Muscle layer of duodenum (tissue), 2 donors: ENCODE results near the gene NID2.

ENCODE experiments used
- H3K27ac ChIP-seq: one replicate; pipeline ENCODE4 v1.7.0; 2013; ENCODE audit warnings: mild to moderate bottlenecking, low read length
- H3K27me3 ChIP-seq: one replicate; pipeline ENCODE4 v1.7.0; 2013; ENCODE audit warnings: low read depth, mild to moderate bottlenecking, control low read depth, low read length
- H3K36me3 ChIP-seq, 2 donors: one replicate each; pipeline ENCODE4 v1.7.0; 2013; ENCODE audit warnings: low read length in 2 of 2, control low read depth in 1 of 2, mild to moderate bottlenecking in 1 of 2; ENCODE audit not compliant: insufficient read depth in 2 of 2, control insufficient read depth in 1 of 2
- H3K4me1 ChIP-seq, 2 donors: one replicate each; pipeline ENCODE4 v1.7.0; 2013; ENCODE audit warnings: low read length in 2 of 2, mild to moderate bottlenecking in 2 of 2, control low read depth in 1 of 2, moderate library complexity in 1 of 2; ENCODE audit not compliant: insufficient read depth in 2 of 2, control insufficient read depth in 1 of 2
- H3K4me3 ChIP-seq, 2 donors: one replicate each; pipeline ENCODE4 v1.7.0; 2013; ENCODE audit warnings: low read length in 2 of 2, low read depth in 1 of 2, mild to moderate bottlenecking in 1 of 2
- H3K9me3 ChIP-seq, 2 donors: one replicate each; pipeline ENCODE4 v1.7.0; 2013; ENCODE audit warnings: low read length in 2 of 2, control low read depth in 1 of 2, mild to moderate bottlenecking in 1 of 2; ENCODE audit not compliant: control insufficient read depth in 1 of 2
- donor health status: healthy.

Gene NID2

DNA sequence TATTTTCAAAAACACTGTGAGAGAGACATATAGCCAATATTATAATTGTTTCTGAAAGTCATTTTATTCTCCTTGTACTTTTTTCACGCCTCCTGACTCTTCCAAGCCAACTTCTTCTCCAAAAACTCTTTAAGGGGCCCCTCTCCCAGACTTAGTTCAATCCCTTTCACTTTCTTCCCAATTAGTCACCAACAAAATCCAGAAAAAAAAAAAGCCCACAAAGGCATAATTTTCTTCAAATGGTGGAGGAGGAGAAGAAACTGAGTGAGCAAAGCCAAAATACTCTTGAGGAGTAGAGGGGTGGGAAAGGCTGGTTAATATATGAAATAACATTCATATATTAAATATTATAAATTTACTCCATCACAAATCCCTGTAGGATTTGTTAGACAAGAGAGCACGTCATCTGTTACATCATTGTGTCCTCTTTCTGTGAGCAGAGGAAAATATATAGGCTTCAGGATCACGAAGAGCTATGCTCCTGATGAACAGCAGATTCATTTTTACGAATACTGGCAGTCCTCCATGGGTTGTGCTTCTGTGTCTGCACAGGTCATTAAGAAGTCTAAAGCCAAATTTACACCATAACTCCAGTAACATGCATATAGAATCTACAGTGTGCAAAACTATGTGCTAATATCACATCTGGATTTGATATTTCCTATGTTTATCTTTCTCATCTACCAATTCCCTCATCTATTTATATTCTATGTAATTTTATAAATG, 25.9 kb upstream of the NID2 start:
- Histone ChIP-seq H3K9me3 (no peaks in the 10 kb centered on the region), H3K27me3 (no peaks in the 10 kb centered on the region), H3K4me3 (no peak overlapping the region), H3K27ac (no peak overlapping the region), H3K4me1 (no peaks in the 10 kb centered on the region), H3K36me3 (no peaks in the 10 kb centered on the region)

DNA sequence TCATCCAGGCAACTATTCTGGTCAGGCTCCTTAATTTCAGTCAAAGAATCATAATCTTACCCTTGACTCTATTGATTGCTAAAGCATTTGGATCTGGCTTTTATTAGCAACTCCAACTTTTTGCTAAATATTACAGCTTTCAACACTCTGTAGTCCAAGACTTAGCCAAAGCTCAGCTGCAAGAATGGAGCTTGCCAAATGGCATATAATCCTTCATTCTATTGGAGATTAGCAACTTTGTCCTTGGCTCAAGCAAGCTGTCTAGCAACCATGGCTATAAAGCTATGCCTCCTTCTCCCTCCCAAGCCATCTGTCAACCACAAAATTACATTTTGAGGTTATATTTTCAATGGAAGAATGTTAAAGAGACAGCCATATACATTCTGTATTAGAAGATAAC, 23.1 kb upstream of the NID2 start:
- Histone ChIP-seq H3K27ac (no peak overlapping the region), H3K4me1 (no peaks in the 10 kb centered on the region), H3K4me3 (no peak overlapping the region), H3K36me3 (no peaks in the 10 kb centered on the region), H3K27me3 (no peaks in the 10 kb centered on the region), H3K9me3 (no peaks in the 10 kb centered on the region)

GRCh38 chr14:52090936-52091335, 22.1 kb upstream of the NID2 start:
- Histone ChIP-seq H3K4me1 (no peaks in the 10 kb centered on the region), H3K9me3 (no peaks in the 10 kb centered on the region), H3K27ac (no peak overlapping the region), H3K36me3 (no peaks in the 10 kb centered on the region), H3K4me3 (no peak overlapping the region), H3K27me3 (no peaks in the 10 kb centered on the region)

- no peaks in the 10 kb centered on the region for H3K27me3 ChIP-seq
- no peaks in the 10 kb centered on the region for H3K36me3 ChIP-seq
- H3K4me1 ChIP-seq, result no peaks in the 10 kb centered on the region
- no peak overlapping the region for H3K27ac ChIP-seq
- no peak overlapping the region for H3K4me3 ChIP-seq
- H3K9me3 ChIP-seq, result no peaks in the 10 kb centered on the region
These were observed 20.4 kb upstream of the NID2 start for GRCh38 chr14:52089218-52089617.

DNA sequence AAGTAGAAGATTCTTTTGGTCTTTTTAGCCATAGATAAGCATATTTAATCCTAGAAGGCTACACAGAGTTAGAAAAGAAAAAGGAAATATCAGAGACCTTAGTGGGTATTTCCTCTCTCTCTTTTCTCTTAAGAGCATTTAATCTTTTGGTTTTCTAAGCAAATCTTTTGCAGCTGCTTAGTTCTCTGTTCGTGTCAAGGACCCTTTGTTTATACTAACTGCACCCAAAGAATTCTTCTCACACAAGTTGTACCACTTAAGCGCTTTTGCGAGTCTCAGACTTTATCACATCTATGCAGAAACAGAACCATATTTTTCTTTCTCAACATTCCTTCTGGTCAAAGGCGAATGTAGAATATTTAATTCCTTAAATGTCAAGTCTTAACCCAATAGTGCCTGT, 17.9 kb upstream of the NID2 start:
- no peak overlapping the region for H3K4me3 ChIP-seq
- H3K27ac ChIP-seq, result no peak overlapping the region
- H3K27me3 ChIP-seq, result no peaks in the 10 kb centered on the region
- H3K9me3 ChIP-seq, result no peaks in the 10 kb centered on the region
- H3K36me3 ChIP-seq, result no peaks in the 10 kb centered on the region
- H3K4me1 ChIP-seq, result no peaks in the 10 kb centered on the region

GRCh38 chr14:52082903-52083302, 14.0 kb upstream of the NID2 start:
- H3K27me3 ChIP-seq, result no peaks in the 10 kb centered on the region
- H3K27ac ChIP-seq, result no peak overlapping the region
- H3K9me3 ChIP-seq, result no peaks in the 10 kb centered on the region
- H3K4me3 ChIP-seq, result no peak overlapping the region
- H3K4me1 ChIP-seq, result no peaks in the 10 kb centered on the region
- H3K36me3 ChIP-seq, result no peaks in the 10 kb centered on the region

GRCh38 chr14:52081964-52082363, 13.1 kb upstream of the NID2 start:
- Histone ChIP-seq H3K27ac (no peak overlapping the region), H3K9me3 (no peaks in the 10 kb centered on the region), H3K27me3 (no peaks in the 10 kb centered on the region), H3K36me3 (no peaks in the 10 kb centered on the region), H3K4me3 (no peak overlapping the region), H3K4me1 (no peaks in the 10 kb centered on the region)

- Histone ChIP-seq H3K27ac (no peak overlapping the region), H3K36me3 (no peaks in the 10 kb centered on the region), H3K4me3 (no peak overlapping the region), H3K27me3 (no peaks in the 10 kb centered on the region), H3K9me3 (no peaks in the 10 kb centered on the region), H3K4me1 (no peaks in the 10 kb centered on the region)
These were observed 12.2 kb upstream of the NID2 start for GRCh38 chr14:52080808-52081755.

- Histone ChIP-seq H3K9me3 (no peaks in the 10 kb centered on the region), H3K27ac (no peak overlapping the region), H3K36me3 (no peaks in the 10 kb centered on the region), H3K4me1 (no peaks in the 10 kb centered on the region), H3K4me3 (no peak overlapping the region), H3K27me3 (no peaks in the 10 kb centered on the region)
These were observed 11.4 kb upstream of the NID2 start for GRCh38 chr14:52080158-52080800.

- no peaks in the 10 kb centered on the region for H3K27me3 ChIP-seq
- no peaks in the 10 kb centered on the region for H3K36me3 ChIP-seq
- no peaks in the 10 kb centered on the region for H3K9me3 ChIP-seq
- H3K4me1 ChIP-seq, result no peaks in the 10 kb centered on the region
- no peak overlapping the region for H3K27ac ChIP-seq
- H3K4me3 ChIP-seq, result no peak overlapping the region
These were observed 10.5 kb upstream of the NID2 start for GRCh38 chr14:52079239-52079959.

- Histone ChIP-seq H3K4me1 (no peaks in the 10 kb centered on the region), H3K4me3 (no peak overlapping the region)
These were observed 9.9 kb upstream of the NID2 start for GRCh38 chr14:52078721-52079120.

More at GRCh38 chr14:52078721-52079120, 9.9 kb upstream of the NID2 start:
- Histone ChIP-seq H3K9me3 (no peaks in the 10 kb centered on the region), H3K36me3 (no peaks in the 10 kb centered on the region), H3K27ac (no peak overlapping the region), H3K27me3 (no peaks in the 10 kb centered on the region)
